WI38 (cell line): ENCODE data around the gene CPLX1.

Experiments
- H3K4me3 ChIP-seq: 2 replicates; pipeline ENCODE4 v1.5.1; 2011; ENCODE audit warnings: low read depth, mild to moderate bottlenecking, control low read depth, low read length
- CTCF ChIP-seq: IDR thresholded peaks from 2 replicates; pipeline ENCODE4 v1.5.1; 2012; ENCODE audit warnings: low read depth, mild to moderate bottlenecking, control low read depth, low read length

The CPLX1 gene

DNA sequence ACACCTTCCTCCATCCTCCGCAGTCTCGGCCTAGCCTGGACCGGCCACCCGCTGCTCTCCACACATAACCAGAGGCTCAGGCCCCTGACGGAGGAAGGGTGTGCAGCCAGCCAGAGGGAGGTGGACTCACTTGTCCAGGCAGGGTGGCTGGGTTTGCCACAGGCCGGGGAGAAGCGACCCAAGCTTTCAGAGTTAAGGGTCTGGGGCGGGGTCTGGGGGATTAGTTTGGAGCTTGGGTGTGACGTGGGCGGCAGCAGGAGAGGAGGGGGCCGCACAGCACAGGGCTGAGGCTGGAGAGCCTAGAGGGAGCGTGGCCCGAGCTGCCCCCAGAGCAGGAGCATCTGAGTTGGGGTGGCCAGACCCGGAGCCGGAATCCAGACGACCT lies 22.4 kb upstream of the CPLX1 start:
- TF ChIP-seq CTCF = no peak
- no peak overlapping the region for H3K4me3 ChIP-seq

DNA sequence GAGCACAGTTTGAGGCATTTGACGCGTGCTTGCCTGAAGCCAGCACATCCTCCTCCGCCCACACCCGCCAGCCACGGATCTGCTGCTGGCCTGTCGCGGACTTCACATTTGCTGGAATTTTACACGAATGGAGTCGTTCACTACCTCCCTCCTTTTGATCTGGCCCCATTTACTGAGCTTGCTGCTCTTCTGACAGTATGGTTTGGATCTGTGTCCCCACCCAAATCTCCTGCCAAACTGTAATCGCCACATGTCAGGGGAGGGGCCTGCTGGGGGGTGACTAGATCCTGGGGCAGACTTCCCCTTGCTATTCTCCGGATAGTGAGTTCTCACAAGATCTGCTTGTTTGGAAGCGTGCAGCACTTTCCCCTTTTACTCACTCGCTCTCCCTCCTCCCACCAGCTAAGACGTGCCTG lies 19.9 kb upstream of the CPLX1 start:
- H3K4me3 ChIP-seq = no peak overlapping the region
- no peak for TF ChIP-seq CTCF

GRCh38 chr4:845233-845835 lies 19.4 kb upstream of the CPLX1 start:
- TF ChIP-seq CTCF = no peak
- no peak overlapping the region for H3K4me3 ChIP-seq

- H3K4me3 ChIP-seq = no peak overlapping the region
- no peak for TF ChIP-seq CTCF
These were observed 18.9 kb upstream of the CPLX1 start for GRCh38 chr4:844752-845232.

- no peak for TF ChIP-seq CTCF
- no peak overlapping the region for H3K4me3 ChIP-seq
These were observed 13.9 kb upstream of the CPLX1 start for GRCh38 chr4:839675-840443.

- H3K4me3 ChIP-seq = no peak overlapping the region
- TF ChIP-seq CTCF = no peak
These were observed 11.8 kb upstream of the CPLX1 start for GRCh38 chr4:837772-838171.

DNA sequence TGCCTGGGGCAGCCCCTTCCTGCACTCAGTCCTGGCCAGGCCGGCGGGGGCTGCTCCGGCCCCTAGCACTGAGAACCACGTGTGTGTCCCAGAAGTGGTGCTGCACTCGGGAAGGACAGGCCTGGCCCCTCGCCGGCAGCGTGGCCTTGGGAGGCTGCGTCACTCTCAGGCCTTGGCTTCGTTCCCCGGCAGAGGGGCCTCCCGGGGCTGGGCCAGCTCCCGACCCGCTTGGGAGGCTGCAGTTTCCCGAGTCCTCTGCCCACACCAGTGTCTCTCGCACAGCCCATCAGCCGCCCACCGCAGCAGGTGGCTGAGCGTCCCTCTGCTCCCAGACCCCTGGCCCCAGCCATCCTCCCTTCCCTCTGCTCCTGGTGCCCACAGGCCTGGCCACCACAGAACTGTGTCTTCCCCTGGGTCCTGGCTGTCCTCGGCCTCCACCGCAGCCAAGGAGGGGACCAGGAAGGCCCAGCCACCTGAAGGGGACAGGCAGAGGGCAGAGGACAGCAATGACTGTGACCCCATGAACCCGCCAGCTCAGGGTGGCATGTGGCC lies 10.9 kb upstream of the CPLX1 start:
- no peak overlapping the region for H3K4me3 ChIP-seq
- TF ChIP-seq CTCF = no peak
